HG03457 (cell line): Measurements from ENCODE around the gene RADIL.

ENCODE experiments used
- ATAC-seq: cut with Tn5 transposase; IDR thresholded peaks from one replicate; pipeline ENCODE4 v1.9.1; 2021; ENCODE audit warnings: moderate number of reproducible peaks; ENCODE audit not compliant: unreplicated experiment

Gene RADIL

DNA sequence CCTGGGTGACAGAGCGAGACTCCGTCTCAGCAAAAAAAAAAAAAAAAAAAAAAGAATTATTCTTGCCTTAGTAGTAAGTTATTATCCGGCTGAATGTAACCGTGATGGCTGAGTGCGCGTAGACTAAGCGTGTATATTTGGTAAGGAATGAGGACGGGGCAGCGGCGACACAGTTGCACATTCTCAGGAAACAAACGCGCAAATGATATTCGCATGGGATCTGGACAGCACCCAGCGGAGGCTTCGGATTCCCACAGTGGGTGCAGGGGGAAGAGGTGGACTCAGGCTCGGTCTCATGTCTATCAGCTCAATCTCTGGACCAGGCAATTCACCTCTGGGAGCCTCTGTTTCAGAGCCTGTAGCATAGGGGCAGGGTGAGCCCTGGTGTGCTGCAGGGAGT, 50.8 kb downstream of the RADIL start:
- ATAC-seq: no peak

DNA sequence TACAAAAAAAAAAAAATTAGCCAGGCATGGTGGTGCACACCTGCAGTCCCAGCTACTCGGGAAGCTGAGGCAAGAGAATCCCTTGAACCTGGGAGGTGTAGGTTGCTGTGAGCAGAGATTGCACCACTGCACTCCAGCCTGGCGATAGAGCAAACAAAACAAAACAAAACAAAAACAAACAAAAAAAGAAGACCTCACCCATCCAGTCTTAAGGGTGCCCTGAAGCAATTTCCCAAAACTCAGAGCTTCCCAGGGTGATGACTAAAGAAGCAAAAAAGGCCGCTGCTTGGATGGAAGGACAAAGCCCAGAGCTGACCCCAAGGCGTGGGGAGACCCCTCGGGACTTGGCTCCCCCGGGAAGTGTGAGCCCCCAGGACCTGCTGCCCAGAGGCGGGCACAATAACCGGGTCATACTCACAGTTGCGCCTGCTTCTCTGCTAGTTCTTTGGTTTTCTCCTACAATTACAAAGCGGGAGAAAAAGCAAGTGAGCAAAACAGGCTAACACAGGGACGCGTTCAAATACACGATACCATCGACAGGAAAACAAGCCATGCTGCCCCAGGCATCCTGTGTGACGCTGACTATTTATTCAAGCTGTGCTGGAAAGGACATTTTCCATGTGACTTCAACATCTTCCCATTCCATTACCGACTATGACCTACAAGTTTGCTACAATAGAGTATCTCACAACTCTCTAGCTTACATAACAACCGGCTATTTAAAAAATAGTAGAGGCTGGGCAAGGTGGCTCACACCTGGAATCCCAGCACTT, 51.6 kb downstream of the RADIL start:
- ATAC-seq: no peak

DNA sequence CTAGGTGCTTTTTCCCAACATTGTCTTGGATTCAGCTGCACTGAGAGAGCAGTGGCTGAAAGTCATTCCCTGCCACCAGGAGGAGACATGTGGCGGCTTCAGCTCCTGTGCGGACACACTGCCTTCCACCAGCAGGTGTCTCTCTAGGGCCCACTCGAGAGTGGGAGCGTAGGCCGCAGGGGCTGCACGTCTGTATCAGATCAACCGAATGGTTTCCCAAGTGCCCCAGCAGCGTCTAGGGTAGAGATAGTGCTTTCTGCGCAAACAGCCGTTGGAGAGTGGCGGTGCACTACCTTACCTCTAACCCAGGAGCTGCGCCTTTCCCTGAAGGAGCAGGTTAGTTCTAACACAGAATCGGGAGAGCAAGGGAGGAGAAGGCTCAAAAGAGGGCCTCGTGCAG, 53.3 kb downstream of the RADIL start:
- ATAC-seq: no peak

DNA sequence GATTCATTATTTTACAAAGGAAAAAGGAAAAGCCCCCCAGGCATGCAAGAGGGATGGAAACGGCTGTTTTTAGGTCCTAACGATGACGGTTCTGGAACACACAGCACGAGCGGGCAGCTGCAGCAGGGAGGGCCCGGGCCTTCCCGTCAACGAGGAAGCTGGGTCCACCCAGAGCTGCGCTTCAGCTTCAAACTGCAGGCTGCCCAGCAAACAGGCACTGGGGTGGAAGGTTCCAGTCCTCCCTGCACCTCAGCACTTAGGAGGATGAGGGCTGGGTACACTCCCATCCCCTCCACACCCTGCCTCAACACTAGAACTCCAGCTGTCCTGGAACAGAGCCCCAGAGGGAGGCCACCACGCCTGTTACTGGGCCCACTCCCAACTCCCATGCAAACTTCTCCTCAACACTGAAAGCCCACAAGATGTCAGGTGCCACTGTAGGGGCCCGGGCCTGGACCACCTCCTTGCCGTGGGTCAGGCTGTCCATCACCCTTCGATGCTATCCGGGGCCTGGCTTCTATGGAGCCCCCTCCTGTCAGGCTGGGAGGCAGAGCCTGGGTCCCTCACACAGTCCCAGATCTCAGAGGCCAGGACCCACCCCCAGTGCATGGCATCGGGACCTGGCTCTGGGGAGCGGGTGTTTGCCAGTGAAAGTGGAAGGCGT, 54.7 kb downstream of the RADIL start:
- ATAC-seq: no peak

DNA sequence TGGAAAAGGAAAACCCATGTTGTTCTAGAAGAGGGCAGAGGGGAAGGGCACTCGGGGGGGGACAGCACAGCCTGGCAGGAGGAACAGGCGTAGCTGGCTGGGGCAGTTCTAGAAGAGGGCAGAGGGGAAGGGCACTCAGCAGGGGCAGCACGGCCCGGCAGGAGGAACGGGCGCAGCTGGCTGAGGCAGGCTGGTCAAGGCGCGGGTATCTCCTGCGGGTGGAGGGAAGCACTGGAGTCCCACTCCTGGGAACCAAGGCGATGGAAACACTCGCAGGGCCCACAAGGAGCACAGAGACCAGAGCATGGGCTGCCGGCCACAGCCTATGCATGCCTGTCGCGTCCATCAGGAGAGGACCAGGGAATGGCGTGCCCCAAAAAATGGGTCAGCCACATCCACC, 58.4 kb downstream of the RADIL start:
- no peak for ATAC-seq

DNA sequence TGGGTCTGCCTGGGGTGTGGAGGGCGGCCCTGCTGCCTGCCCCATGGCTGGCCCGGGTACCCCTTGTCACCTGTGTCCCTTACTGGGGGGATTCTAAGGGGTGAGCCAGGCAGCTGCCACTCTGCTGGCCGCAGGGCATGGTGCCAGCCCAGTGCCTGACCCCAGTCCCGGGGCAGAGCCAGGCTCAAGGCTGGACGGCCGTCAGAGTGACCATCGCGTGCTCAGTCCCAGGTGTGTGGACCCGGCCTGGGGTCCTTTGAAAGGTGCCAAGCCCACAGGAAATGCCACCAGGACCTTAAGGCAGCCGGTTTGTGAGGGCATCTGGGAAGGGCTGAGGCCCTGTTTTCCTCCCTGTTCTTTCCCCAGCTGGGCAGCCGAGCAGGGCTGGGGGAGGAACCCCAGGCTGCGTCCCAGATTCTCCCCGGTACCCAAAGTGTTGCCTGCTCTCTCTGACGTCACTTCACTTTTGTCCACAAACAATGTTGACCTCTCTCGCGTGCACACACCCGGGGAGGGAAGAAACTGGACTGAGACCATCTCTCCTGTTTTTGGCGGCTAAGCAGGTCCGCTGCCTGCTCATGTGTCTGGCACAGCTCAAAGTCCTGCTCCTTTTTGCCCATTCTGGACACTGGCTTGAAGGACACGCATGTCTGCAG, 59.3 kb downstream of the RADIL start:
- ATAC-seq: no peak

DNA sequence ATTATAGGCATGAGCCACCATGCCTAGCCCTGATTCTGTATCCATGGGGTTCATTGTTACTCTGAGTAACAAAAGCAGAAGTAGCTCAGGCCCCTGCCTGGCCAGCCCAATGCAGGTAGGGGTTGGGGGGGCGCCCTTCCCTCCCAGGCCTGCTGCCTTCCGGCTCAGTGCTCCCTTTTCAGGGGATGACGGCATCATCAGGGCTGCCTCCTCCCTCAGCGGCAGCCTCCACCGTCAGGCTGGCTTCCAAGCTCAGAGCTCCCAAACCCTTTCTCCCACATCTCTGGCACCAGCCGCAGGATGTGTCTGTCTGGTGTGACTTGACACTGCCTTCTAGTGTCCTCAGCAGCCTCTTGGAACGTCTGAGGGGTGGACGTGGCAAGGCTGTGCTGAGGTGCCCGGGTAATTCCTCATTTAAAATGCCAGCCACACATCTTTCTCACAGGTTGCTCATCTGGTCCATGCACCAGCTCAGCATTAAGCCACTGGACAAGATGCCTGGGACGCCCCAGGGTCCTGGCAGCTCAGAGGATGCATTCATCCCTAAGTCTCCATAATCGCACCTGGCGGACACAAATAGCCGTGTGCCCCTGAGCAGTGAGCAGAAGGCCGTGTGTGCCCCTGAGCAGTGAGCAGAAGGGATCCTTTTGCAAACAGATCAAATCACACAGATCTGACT, 59.9 kb downstream of the RADIL start:
- ATAC-seq: no peak

DNA sequence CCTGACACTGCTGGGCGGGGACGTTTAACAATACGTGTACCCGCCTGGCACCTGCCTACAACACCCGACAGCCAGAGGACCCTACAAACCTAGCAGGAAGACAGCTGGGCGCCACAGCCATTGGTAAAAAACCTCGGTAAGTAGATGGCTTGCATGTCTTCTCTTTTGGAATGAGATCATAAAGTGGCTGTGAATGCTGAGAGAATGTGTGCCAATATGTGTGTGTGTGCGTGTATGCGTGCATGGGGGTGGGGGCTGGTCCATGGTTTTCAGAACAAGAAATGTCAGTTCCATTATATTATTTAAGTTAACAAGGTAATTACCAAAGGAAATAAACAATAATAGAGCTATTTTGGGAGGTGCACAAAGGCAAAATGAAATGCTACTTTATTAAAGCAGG, 60.8 kb downstream of the RADIL start:
- ATAC-seq: no peak

DNA sequence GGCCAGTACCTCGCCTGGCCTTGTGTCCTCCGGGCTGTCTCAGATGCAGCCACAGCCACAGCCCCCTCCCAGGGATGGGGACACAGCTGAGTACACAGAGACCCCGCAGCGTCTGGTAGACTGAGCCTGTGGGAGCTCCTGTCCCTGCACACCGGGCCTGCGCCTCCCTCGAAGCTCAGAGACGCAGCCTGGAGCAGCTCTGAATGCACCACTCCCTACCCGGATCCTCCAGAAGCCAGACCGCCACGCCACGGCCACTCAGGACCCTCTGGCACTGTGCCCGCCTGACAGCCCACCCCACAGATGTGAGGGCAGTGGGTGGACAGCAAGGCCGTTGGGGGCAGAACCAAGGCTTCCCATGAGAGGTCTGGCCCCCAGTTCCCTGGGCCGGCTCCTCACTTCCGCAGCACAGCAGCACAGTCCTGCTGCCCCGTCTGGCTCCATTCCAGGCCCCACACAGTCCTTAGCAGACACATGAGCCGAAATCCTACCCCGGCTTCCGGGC, 62.5 kb downstream of the RADIL start:
- ATAC-seq: no peak

DNA sequence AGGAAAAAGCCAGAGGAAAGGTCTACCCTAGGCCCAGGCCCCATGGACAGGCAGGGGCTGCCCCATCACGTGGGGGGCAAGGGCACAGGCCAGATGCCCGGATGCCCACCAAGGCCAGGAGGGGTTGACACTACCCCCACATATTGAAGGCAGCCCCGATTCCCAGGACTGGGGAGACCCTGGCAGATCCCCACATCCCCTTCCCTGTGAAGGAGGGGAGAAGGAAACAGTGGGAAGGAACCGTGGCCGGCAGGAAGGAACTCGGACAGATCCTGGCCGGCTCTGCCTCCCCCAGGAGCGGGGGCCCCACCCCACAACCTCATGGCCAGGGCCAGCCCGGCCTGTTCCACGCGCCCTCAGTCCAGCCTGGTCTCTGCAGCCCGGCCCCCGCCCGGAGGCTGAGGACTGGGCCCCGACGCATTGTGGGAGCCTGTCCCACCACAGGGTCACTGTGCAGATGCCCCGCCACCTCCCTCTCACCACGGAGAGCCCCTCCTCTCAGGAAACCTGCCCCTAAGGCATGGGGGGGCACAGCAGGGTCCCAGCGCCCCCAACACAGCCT, 63.0 kb downstream of the RADIL start:
- no peak for ATAC-seq

DNA sequence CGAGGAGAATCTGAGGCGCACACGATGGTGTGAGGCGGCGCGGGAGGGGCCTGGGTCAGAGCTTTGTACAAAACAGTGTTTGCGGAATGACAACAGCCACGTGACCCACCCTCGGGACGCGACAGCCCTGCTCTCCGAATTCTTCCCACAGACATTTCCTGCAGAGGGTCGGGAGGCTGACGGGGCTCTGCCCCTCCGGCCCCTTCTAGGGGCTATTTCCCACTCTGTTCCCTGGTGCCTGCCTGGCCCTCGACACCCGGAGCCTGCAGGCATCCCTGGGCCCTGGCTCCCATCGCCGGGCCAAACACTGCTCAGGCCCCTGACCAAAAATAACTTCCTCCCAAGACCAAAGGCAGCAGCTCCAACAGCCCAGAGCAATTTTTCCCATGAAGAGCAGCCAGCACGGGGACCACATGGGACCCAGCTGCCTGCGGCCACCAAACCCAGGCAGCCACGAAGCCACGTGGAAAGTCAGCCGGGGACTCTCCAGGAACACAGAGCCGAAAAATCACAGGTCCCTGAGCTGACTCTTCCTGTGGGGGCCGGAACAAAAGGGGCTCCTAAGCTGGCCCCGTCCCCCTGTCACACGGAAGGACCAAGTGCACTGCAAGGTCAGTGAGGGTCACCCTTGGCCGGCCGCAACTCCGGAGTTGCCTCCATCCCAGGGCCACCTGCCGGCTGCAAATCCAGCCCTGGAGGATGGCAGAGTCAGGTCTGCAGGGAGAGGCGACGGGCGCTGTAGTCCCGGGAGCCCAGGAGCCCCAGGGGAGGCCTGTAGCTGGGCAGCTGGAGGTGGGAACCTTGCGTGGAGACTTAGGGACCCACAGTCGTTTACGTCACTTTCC, 63.7 kb downstream of the RADIL start:
- no peak for ATAC-seq

DNA sequence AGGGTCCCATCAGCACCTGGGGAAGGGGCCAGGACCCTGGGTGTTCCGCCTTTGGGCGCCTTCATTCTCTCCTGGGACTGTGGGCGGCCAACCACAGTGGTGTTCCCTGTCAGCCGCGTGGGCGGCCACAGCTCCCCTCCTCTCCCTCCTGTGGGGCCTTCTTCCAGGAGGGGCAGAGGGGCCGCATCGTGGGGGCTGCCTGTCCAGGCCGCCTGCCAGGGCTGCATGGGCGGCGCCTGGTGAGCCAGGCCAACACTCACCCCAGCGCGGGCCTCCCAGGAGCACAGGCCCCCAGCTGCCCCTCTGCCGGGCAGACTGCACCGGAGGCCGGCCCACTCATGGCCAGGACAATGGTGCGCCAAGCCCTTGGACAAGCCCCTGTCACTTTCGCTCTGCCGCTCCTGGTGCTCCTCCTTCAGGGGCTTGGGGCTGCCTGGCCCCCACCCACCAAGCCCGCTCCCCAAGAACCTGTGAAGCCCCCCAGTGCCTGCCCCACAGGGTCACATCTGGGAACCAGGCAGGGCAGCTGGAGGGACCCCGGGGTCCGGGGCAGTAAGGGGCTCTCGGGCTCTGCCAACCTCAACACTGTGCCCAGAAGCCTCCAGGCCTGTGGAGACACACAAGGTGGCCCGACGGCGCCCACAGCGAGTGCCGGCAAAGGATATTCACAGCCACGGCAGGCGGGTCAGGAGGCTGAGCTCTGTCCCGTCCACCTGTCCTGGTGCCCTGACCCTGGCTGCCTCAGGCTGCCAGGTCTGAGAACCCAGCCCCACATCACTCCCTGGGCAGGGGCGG, 65.3 kb downstream of the RADIL start:
- no peak for ATAC-seq

DNA sequence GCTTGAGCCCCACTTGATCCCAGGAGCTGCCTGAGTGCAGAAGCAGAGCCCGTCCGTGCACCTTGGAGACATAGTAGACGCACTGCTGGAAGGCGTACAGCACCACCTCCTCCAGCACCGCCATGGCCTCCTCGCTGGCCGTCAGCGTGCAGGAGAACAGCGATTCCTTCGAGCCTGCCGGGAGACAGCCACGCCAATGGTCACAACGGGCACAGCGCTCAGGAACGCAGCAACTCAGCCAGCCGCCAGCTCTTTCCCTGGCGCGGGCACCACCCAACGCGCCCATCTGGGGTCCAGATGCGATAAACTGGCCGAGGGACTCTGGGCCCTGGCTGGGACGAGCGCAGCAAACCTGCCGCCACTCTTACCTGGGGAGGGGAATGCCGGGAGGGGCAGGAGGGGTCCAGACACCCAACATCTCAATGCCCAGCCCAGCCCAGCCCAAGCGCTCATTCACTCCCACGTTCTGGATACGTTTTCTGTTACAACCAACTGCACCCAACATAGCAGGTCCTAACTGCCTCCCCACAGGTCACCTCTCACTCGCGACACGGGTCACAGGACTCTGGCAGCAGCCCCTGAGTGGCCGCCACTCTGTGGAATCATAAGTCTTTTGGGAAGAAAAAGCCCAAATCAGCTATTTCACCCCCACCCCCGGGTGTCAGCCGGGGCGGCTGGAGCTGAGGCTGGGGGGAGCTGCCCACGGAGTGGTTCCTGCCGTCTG, 66.2 kb downstream of the RADIL start:
- ATAC-seq: no peak

DNA sequence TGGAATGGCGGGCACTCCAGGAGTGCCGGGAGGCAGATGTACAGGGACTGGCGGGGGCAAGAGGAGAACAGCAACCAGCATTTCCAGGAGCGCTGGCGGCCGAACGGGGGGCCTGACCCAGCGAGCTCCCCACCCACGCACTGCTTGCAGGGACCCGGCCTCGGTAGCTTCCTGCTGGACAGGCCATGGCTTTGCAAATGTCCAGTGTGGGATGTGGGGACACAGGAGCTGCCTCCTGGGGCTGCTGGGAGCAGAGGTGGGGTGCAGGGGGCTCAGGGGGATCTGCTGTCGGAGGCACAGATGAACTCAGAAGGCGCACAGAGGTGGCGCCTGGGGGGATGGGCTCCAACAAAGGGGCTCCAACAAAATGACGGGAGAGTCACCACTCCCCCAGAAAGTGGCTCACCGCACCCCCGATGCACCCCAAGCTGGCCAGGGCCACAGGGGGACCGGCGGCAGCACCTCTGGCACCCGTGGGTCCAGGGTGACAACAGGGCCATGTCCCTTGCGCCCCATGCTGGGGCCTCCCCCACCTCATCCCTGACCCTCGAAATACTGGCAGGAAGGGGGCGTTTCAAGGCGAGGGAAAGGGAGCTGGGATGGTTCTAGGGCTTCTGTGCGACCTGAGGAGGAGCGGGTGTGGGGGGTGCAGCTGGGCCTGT, 67.0 kb downstream of the RADIL start:
- ATAC-seq: no peak

DNA sequence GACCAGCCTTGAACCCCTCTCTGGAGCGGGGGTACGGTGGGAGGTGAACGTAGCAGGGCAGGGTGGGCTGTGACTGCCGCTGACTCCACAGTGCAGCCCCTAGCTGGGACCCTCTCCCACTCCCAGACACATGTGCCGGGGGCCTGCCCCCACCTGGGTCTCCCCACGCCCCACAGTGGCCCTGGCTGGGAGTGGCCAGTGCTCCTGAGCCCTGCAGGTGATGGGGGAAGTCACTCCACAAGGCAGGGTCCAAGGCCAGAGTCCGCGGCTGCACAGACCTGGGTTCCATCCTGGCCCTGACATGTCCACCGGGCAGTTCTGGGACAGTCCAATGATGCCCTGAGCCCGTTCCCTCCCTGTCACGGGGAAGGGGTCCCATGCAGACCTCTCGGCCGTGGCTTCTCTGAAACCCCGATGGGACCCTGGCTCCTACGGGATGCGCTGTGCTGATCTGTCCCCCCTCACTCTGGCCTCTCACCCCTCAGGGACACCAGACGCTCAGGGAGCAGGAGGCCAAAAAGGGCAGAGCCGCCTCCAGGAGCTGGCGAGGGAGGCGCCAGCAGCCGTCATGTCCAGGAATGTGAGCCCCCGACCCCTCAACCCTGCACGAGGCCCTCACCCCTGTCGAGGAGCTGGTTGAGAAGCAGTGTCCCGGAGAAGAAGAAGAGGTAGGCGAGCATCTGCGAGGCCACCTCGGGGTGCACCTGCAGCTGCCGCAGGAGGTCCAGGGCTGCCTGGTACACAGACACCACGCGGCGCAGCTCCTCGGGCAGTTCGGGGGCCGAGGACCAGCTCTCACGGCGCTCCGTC, 67.7 kb downstream of the RADIL start:
- ATAC-seq: no peak

DNA sequence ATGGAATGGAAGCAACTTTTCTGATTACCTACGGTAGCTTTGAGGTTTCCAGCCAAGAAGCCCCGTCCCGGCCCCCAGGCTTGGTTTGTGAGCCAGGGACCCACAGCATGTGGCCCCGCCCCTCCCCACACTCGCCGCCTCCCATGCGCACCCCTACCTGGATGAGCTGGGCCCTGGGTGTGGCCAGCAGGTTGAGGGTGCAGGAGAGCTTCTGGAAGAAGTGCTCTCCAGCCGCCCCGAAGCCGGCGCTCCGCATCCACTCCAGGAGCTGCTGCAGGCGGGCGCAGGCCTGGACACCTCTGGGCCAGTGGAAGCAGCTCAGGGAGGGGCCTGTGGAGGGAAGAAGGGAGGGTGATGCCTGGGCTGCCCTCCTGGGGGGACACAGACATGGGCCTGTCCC, 68.4 kb downstream of the RADIL start:
- ATAC-seq: no peak

DNA sequence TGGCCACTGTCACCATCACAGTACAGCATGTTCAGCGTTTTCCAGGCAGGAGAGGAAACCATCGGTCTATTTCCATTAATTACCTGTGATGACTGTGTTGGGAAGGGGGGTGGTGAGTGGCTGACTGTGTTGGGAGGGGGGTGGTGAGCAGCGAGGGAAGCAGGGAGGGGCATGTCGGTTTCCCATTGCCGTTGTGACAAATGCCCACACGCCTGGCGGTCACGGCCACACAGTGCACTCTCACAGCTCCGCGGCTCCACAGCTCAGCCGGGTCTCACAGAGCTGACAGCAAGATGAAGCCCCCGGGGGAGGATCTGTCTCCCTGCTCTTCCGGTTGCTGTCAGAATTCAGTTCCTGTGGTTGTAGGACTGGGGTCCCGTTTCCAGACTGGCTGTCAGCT, 69.1 kb downstream of the RADIL start:
- ATAC-seq: no peak
